Calu3 (cell line): ENCODE measurements around the gene DNER. TPM values are rescaled to one million over a fixed set of nuclear protein-coding genes. Genes with fewer than 3 reads are reported as not detected.

Source experiments
- BruUV-seq: library from RNA; stranded (reverse); fragments of 400-500 nt; replicated peaks from 2 replicates; lab custom pipeline; 2021; lab: Mats Ljungman, UMichigan
- CTCF ChIA-PET: fragments of 300-600 bp; sonication (Branson Sonifier 250); formaldehyde crosslinking; loops from one replicate; lab custom pipeline; 2022; ENCODE audit warnings: antibody characterized with exemption; lab: Charles Lee
- DNase-seq: peaks from one replicate; pipeline ENCODE4 v3.0.0; 2022
- H3K27ac Mint-ChIP-seq: one replicate; pipeline ENCODE4 v1.8.0; 2022; ENCODE audit warnings: mixed read lengths; ENCODE audit not compliant: unreplicated experiment
- H3K27me3 Mint-ChIP-seq: one replicate; pipeline ENCODE4 v1.8.0; 2022; ENCODE audit warnings: mixed read lengths; ENCODE audit not compliant: unreplicated experiment
- H3K36me3 Mint-ChIP-seq: one replicate; pipeline ENCODE4 v1.8.0; 2022; ENCODE audit warnings: mild to moderate bottlenecking, moderate library complexity, mixed read lengths; ENCODE audit not compliant: insufficient read depth, unreplicated experiment
- H3K4me1 Mint-ChIP-seq: one replicate; pipeline ENCODE4 v1.8.0; 2022; ENCODE audit warnings: mild to moderate bottlenecking, low read depth, mixed read lengths; ENCODE audit not compliant: unreplicated experiment
- H3K4me3 Mint-ChIP-seq: one replicate; pipeline ENCODE4 v1.8.0; 2022; ENCODE audit warnings: mild to moderate bottlenecking, low read depth, moderate library complexity, mixed read lengths; ENCODE audit not compliant: unreplicated experiment
- H3K9me3 Mint-ChIP-seq: one replicate; pipeline ENCODE4 v1.8.0; 2022; ENCODE audit warnings: low read depth, mixed read lengths; ENCODE audit not compliant: unreplicated experiment
- intact Hi-C: fragments of 100-400 bp; cut with micrococcal nuclease; formaldehyde crosslinking; loops from one replicate; pipeline ENCODE4 v1.10.0; 2022; ENCODE audit not compliant: unreplicated experiment
- total RNA-seq: library from RNA; stranded (reverse); gene quantifications from 2 replicates; pipeline ENCODE4 v1.2.3, GENCODE V29; 2022
- TF ChIP-seq, protein P1 (sequence below): fragments of 200-600 bp; IDR thresholded peaks from one replicate; pipeline ENCODE4 v1.8.0; 2022; ENCODE audit warnings: antibody characterized with exemption; ENCODE audit not compliant: unreplicated experiment

Gene DNER
- total RNA-seq, 1 experiment from 2014 or later, result 1.1 TPM

DNA sequence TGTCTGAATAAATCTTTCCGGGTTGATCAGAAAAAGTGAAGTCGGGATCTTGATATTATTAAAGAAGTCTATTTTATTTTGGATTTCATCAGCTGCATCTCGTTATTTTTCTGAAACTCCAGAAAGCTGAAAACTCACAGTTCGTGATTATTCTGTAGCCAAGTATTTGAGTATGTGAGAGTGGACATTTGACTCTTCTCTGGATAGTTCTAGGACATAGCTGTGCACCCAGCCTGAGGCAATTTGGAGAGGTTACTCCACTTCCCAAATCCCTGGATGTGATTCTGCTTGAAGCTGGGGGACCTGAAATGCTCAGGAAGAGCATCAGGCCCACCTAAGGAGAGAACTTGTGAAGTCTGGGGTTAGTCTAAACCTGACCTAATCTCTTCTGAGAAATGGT lies 325.6 kb downstream of the DNER start:
- no peak for DNase-seq
- CTCF ChIA-PET, result no interaction called here

GRCh38 chr2:229387866-229388265 lies 326.5 kb downstream of the DNER start:
- no peaks in the 10 kb centered on the region for H3K27me3 Mint-ChIP-seq
- no peaks in the 10 kb centered on the region for H3K4me1 Mint-ChIP-seq
- peaks cover 8% of the 10 kb centered on the region for H3K9me3 Mint-ChIP-seq
- intact Hi-C loops, result no loop called here
- no peak overlapping the region for H3K27ac Mint-ChIP-seq
- TF ChIP-seq, protein P1, sequence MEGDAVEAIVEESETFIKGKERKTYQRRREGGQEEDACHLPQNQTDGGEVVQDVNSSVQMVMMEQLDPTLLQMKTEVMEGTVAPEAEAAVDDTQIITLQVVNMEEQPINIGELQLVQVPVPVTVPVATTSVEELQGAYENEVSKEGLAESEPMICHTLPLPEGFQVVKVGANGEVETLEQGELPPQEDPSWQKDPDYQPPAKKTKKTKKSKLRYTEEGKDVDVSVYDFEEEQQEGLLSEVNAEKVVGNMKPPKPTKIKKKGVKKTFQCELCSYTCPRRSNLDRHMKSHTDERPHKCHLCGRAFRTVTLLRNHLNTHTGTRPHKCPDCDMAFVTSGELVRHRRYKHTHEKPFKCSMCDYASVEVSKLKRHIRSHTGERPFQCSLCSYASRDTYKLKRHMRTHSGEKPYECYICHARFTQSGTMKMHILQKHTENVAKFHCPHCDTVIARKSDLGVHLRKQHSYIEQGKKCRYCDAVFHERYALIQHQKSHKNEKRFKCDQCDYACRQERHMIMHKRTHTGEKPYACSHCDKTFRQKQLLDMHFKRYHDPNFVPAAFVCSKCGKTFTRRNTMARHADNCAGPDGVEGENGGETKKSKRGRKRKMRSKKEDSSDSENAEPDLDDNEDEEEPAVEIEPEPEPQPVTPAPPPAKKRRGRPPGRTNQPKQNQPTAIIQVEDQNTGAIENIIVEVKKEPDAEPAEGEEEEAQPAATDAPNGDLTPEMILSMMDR, result no peak
- no TSS peak for BruUV-seq
- CTCF ChIA-PET, result no interaction called here
- no peak for DNase-seq
- no peak overlapping the region for H3K4me3 Mint-ChIP-seq
- no peaks in the 10 kb centered on the region for H3K36me3 Mint-ChIP-seq

More for the DNA sequence above, 325.6 kb downstream of the DNER start:
- intact Hi-C loops, result no loop called here
- Mint-ChIP-seq H3K27me3 (no peaks in the 10 kb centered on the region), H3K27ac (no peak overlapping the region), H3K4me1 (no peaks in the 10 kb centered on the region), H3K36me3 (no peaks in the 10 kb centered on the region), H3K9me3 (peaks cover 6% of the 10 kb centered on the region), H3K4me3 (no peak overlapping the region)
- BruUV-seq, result no TSS peak
- TF ChIP-seq, protein P1, result no peak

DNA sequence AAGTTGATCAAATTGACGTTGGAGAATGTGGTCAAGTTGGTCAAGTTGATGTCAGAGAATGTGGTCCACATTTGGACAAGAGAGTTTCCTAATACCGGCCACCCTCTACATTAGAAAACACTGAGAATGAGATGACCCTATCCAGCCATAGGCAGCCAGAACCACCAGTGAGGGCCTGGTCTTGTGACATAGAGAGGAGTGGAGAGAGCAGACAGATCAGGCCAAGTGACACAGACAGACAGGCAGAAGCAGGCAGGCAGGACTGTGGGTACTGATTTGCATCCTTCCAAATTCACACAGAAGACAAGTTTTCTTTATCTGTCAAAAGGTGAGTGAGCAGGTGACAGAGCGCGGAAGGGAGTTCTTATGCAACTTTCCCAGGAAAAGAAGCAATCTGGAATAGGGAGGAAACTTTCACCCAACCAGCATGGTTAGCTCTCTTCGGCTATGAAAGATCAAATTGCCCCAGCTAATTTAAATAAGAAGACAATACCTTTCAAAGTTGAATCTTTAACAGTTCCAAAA lies 334.2 kb downstream of the DNER start:
- H3K4me3 Mint-ChIP-seq, result no peak overlapping the region
- no peak for DNase-seq
- no TSS peak for BruUV-seq
- intact Hi-C loops, result no loop called here
- no peak overlapping the region for H3K27ac Mint-ChIP-seq
- H3K4me1 Mint-ChIP-seq, result no peaks in the 10 kb centered on the region
- H3K36me3 Mint-ChIP-seq, result no peaks in the 10 kb centered on the region
- CTCF ChIA-PET, result no interaction called here
- no peaks in the 10 kb centered on the region for H3K27me3 Mint-ChIP-seq
- H3K9me3 Mint-ChIP-seq, result peaks cover 13% of the 10 kb centered on the region
- TF ChIP-seq, protein P1, result no peak

- Mint-ChIP-seq H3K27me3 (no peaks in the 10 kb centered on the region), H3K9me3 (peaks cover 9% of the 10 kb centered on the region), H3K27ac (no peak overlapping the region), H3K36me3 (no peaks in the 10 kb centered on the region), H3K4me3 (no peak overlapping the region), H3K4me1 (no peaks in the 10 kb centered on the region)
- no peak for DNase-seq
- CTCF ChIA-PET, result interaction anchor here (0.6 kb wide), 1 partner anchor 14 kb away, joined by 3 read pairs; no protein-coding TSS in a partner anchor
- TF ChIP-seq, protein P1, result no peak
- no TSS peak for BruUV-seq
- intact Hi-C loops, result no loop called here
These were observed 336.0 kb downstream of the DNER start for GRCh38 chr2:229378386-229378785.
